ENCODE data around the gene CCNDBP1.

The CCNDBP1 gene

DNA sequence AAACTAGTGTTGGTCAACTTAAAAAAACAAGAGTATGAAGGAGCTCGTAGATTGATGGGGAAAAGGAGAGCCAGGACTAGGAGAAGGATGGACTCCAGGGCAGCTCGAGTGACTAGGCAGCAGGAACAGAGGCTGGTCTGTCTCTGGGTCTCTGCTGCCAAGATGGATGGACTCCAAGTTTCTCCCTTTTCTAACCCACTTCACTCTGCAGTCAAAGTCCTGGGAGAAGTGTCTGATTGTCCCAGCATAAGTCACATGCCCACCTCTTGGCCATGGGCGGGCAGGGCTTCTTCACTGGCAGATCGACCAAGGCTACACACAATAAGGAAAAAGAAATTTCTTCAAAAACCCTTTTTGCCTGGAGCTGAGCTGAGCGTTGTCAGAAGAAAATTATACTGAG is 44.8 kb downstream of the CCNDBP1 start:
- TF ChIP-seq POLR2AphosphoS5 (IDR thresholded peaks at IDR 0.05; ENCODE audit: borderline replicate concordance, low read depth, low read length) (no peak), EZH2 (IDR thresholded peaks at IDR 0.05) (no peak), FOXP2 (optimal IDR thresholded peaks at IDR 0.05; ENCODE audit: control extremely low read depth, extremely low read length, insufficient read depth) (no peak)
- Histone ChIP-seq H3K4me3 (no peak overlapping the region), H3K27ac (no peak overlapping the region), H3K9me3 (ENCODE audit: low read depth, low read length) (no peaks in the 10 kb centered on the region), H3K36me3 (ENCODE audit: insufficient read depth, low read length) (no peaks in the 10 kb centered on the region), H3K9ac (ENCODE audit: insufficient read length) (no peak overlapping the region)
- DNase-seq (ENCODE audit: low read depth, low spot score) = no peak

DNA sequence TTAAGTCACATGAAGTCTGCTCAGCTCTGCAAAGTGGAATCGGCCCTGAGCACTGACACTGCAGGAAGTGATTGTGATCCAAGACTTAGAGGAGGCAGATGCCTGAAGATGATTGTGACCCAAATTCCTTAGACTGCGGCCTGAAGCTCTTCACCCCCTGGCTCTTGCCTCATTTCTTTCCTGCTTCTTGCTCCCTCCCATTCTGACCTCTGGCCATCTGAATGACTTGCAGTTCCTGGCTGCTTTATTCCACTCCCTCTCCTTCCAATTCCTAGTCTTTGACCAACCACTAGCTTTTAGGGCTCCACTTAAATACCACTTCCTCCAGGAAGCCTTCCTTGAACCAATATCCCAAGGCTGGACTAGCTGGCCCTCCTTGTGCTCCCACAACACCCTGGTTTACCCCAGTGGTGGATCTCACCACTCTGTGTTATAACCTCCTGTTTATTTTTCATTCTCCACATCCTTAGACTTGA is 45.5 kb downstream of the CCNDBP1 start:
- Histone ChIP-seq H3K9ac (ENCODE audit: insufficient read length) (no peak overlapping the region), H3K36me3 (ENCODE audit: insufficient read depth, low read length) (no peaks in the 10 kb centered on the region), H3K27ac (no peak overlapping the region), H3K9me3 (ENCODE audit: low read depth, low read length) (no peaks in the 10 kb centered on the region), H3K4me3 (no peak overlapping the region)
- no peak for DNase-seq (ENCODE audit: low read depth, low spot score)
- no peak for TF ChIP-seq FOXP2 (optimal IDR thresholded peaks at IDR 0.05; ENCODE audit: control extremely low read depth, extremely low read length, insufficient read depth)
- no peak for TF ChIP-seq POLR2AphosphoS5 (IDR thresholded peaks at IDR 0.05; ENCODE audit: borderline replicate concordance, low read depth, low read length)
- no peak for TF ChIP-seq EZH2 (IDR thresholded peaks at IDR 0.05)

DNA sequence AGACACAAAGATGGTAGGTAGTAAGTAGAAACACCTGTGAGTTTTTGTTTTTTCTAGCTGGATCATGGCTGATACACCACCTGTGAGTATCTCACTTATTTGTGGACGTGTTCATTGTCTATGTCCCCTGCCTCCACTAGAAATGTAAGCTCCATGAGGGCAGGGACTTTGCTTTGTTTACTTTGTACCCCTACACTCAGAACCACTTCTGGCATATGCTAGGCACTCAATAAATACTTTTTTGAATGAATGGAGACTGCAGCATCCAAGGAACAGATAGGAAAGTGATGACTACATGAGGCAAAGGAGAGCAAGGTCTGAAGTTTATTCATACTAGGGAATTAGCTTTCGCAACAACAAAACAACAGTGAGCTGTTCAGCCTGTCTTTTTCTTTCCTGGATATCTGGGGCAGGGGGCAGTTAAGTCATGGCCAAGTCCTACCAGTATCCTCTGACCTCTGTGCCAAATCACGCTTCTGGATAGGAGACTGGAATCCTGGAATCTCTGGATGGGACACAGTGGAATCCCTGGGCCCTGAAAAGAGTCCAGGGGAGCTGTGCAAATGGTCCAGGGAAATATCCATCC is 47.2 kb downstream of the CCNDBP1 start:
- Histone ChIP-seq H3K9ac (ENCODE audit: insufficient read length) (no peak overlapping the region), H3K36me3 (ENCODE audit: insufficient read depth, low read length) (no peaks in the 10 kb centered on the region), H3K27ac (no peak overlapping the region), H3K4me3 (no peak overlapping the region), H3K9me3 (ENCODE audit: low read depth, low read length) (no peaks in the 10 kb centered on the region)
- no peak for DNase-seq (ENCODE audit: low read depth, low spot score)
- TF ChIP-seq FOXP2 (optimal IDR thresholded peaks at IDR 0.05; ENCODE audit: control extremely low read depth, extremely low read length, insufficient read depth) (no peak), POLR2AphosphoS5 (IDR thresholded peaks at IDR 0.05; ENCODE audit: borderline replicate concordance, low read depth, low read length) (no peak), EZH2 (IDR thresholded peaks at IDR 0.05) (no peak)

DNA sequence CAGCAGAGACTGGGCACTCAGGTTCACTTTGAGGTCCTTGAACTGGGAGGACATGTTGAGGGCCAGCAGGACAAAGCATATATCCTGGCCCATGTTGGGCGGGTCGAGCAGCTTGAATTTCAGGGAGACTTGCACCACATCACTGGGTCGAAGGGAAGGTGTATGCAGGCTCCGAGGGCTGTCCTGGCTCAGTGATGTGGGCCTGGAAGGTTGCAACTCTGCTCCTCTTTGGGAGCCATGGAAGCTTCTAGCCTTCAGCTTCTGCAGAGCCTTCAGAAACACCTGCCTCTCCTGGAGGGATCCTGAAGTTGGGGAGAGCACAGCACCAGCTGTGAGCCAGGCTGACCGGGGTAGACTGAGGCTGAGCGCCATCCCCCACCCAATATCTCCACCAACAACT is 50.3 kb downstream of the CCNDBP1 start:
- H3K36me3 ChIP-seq (ENCODE audit: insufficient read depth, low read length) = no peaks in the 10 kb centered on the region
- H3K9ac ChIP-seq (ENCODE audit: insufficient read length) = no peak overlapping the region
- no peak overlapping the region for H3K27ac ChIP-seq
- H3K4me3 ChIP-seq = no peak overlapping the region
- TF ChIP-seq POLR2AphosphoS5 (IDR thresholded peaks at IDR 0.05; ENCODE audit: borderline replicate concordance, low read depth, low read length) (no peak), EZH2 (IDR thresholded peaks at IDR 0.05) (no peak), FOXP2 (optimal IDR thresholded peaks at IDR 0.05; ENCODE audit: control extremely low read depth, extremely low read length, insufficient read depth) (no peak)
- no peak for DNase-seq (ENCODE audit: low read depth, low spot score)
- no peaks in the 10 kb centered on the region for H3K9me3 ChIP-seq (ENCODE audit: low read depth, low read length)

DNA sequence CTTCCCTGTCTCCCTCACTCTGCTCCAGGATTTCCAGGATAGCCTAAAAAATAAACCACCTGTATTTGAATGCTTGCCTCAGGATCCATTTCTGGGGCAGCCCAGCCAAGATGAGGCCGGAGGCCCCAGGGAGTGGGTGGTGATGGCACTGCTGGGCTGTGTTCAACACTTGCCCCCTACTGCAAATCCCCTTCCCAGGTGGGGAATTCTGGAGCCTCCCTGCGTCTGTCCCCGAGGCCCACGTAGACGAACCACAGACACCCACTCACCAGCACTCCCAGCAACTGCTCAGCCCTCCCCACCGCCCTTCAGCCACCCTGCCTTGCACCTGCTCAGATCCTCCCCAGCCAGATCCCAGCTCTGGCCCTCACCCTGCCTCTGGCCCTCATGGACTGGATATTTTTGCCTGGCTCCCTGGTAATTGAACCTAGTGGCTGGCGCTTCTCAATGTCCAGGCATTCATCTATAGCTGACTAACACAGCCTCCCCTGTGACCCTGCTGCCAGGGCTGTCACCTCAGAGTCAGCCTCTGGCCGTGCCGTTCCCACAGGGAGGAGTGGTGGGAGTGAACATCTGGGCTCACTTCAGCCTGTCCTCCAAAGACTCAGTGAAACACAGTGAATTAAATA is 52.8 kb downstream of the CCNDBP1 start:
- no peak for DNase-seq (ENCODE audit: low read depth, low spot score)
- H3K9ac ChIP-seq (ENCODE audit: insufficient read length) = no peak overlapping the region
- no peaks in the 10 kb centered on the region for H3K36me3 ChIP-seq (ENCODE audit: insufficient read depth, low read length)
- H3K9me3 ChIP-seq (ENCODE audit: low read depth, low read length) = no peaks in the 10 kb centered on the region
- TF ChIP-seq EZH2 (IDR thresholded peaks at IDR 0.05) (no peak), FOXP2 (optimal IDR thresholded peaks at IDR 0.05; ENCODE audit: control extremely low read depth, extremely low read length, insufficient read depth) (no peak), POLR2AphosphoS5 (IDR thresholded peaks at IDR 0.05; ENCODE audit: borderline replicate concordance, low read depth, low read length) (no peak)
- no peak overlapping the region for H3K4me3 ChIP-seq
- no peak overlapping the region for H3K27ac ChIP-seq

DNA sequence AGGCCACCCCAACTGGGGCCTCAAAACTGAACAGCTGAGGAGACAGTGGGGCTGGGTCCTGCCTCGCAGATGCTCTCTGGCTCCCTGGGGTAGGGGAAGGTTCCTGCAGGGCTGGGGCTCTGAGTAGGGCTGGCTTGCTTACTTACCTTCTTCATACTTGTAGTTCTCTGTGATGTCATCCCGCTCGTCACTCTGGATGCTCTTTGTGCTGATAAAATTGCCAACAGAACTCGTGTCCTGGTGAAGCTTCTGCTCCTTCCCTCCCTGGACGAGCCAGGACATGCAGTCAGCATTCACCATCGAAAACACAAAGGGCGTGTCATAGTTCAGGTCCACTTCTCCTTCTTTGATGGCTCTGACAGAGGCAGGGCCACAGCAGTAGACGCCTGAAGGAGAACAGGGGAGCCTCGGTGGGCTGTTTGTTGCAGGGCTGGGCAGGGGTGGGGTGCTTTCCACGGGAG is 53.5 kb downstream of the CCNDBP1 start:
- TF ChIP-seq FOXP2 (optimal IDR thresholded peaks at IDR 0.05; ENCODE audit: control extremely low read depth, extremely low read length, insufficient read depth) (no peak), POLR2AphosphoS5 (IDR thresholded peaks at IDR 0.05; ENCODE audit: borderline replicate concordance, low read depth, low read length) (no peak), EZH2 (IDR thresholded peaks at IDR 0.05) (no peak)
- no peak for DNase-seq (ENCODE audit: low read depth, low spot score)
- Histone ChIP-seq H3K36me3 (ENCODE audit: insufficient read depth, low read length) (no peaks in the 10 kb centered on the region), H3K27ac (no peak overlapping the region), H3K9ac (ENCODE audit: insufficient read length) (no peak overlapping the region), H3K9me3 (ENCODE audit: low read depth, low read length) (no peaks in the 10 kb centered on the region), H3K4me3 (no peak overlapping the region)

DNA sequence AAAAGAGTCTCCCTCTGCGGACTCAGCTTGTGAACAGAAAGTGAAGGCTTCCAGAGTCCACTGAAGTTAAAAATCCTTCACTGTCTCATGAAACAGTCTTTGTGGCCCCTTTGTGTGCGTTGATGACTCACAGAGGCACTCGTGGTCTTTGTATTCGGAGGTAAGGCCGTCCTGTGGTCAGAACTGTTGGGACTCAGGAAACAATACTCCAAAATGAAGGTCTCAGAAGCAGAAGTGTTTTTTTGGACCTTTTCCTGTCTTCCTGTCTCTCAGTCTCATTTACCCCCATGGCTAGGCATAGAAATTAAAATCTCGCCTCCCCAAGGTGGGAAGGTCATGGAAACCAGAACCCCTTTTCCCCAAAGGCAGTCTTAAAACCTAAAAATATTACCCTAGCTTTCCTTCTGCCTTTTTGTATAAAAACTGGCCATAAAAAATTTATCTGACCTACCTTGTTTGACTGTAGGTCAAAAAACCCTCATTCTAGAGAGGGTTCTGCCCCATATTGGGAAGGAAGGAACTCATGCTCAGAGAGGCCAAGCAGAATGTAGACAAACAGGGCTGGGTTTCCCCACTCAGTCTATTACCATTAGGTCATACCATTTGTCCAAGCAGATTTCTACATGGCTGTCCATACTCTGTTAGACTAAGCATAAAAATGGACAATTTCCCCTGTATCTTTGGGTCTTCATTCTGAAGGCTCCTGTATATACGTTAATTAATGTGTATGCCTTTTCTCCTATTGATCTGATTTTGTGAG is 54.7 kb downstream of the CCNDBP1 start:
- no peak overlapping the region for H3K4me3 ChIP-seq
- H3K36me3 ChIP-seq (ENCODE audit: insufficient read depth, low read length) = no peaks in the 10 kb centered on the region
- no peaks in the 10 kb centered on the region for H3K9me3 ChIP-seq (ENCODE audit: low read depth, low read length)
- no peak overlapping the region for H3K9ac ChIP-seq (ENCODE audit: insufficient read length)
- H3K27ac ChIP-seq = no peak overlapping the region
- no peak for DNase-seq (ENCODE audit: low read depth, low spot score)
- TF ChIP-seq FOXP2 (optimal IDR thresholded peaks at IDR 0.05; ENCODE audit: control extremely low read depth, extremely low read length, insufficient read depth) = no peak
- TF ChIP-seq EZH2 (IDR thresholded peaks at IDR 0.05) = no peak
- no peak for TF ChIP-seq POLR2AphosphoS5 (IDR thresholded peaks at IDR 0.05; ENCODE audit: borderline replicate concordance, low read depth, low read length)

DNA sequence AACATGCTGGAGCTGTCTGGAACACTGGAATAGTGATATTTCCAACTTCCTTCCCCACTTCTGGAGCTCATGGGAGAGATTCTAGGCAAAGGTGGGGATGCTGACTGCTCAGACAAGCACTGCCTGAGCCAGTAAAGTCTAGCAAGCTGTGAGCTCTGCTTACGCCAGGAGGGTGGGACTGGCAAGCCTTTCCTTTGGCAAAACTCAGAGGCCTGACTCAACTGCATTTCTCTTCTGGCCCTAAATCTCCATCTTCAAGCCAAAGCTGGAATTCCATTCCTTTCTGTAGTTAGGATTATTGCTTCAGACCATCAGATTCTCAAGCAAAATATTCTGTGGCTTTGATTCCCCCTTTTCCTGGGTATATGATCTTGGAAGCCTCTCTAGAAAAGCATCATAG is 55.9 kb downstream of the CCNDBP1 start:
- H3K9me3 ChIP-seq (ENCODE audit: low read depth, low read length) = no peaks in the 10 kb centered on the region
- TF ChIP-seq POLR2AphosphoS5 (IDR thresholded peaks at IDR 0.05; ENCODE audit: borderline replicate concordance, low read depth, low read length) (no peak), EZH2 (IDR thresholded peaks at IDR 0.05) (no peak), FOXP2 (optimal IDR thresholded peaks at IDR 0.05; ENCODE audit: control extremely low read depth, extremely low read length, insufficient read depth) (no peak)
- H3K27ac ChIP-seq = no peak overlapping the region
- H3K4me3 ChIP-seq = no peak overlapping the region
- no peak for DNase-seq (ENCODE audit: low read depth, low spot score)
- no peak overlapping the region for H3K9ac ChIP-seq (ENCODE audit: insufficient read length)
- H3K36me3 ChIP-seq (ENCODE audit: insufficient read depth, low read length) = no peaks in the 10 kb centered on the region
